Prostate gland (tissue), 2 donors: ENCODE measurements around the gene CFAP45. TPM values are rescaled to one million over a fixed set of nuclear protein-coding genes. Genes with fewer than 3 reads are reported as not detected.
A peak's percentile ranks its signal among the peaks of the same experiment; 100 is the strongest.

ENCODE experiments used
- DNase-seq: peaks from one replicate; pipeline ENCODE4 v3.0.0-alpha.2; 2019; ENCODE audit warnings: low spot score
- H3K27ac ChIP-seq, 2 donors: fragments of 200-600 bp; sonication (generic); 2 replicates each; pipeline ENCODE4 v1.5.1; 2017 to 2019
- H3K27me3 ChIP-seq: fragments of 200-600 bp; sonication (generic); replicated peaks from 2 replicates; pipeline ENCODE4 v1.5.1; 2019; ENCODE audit not compliant: insufficient read depth
- H3K36me3 ChIP-seq, 2 donors: fragments of 200-600 bp; sonication (generic); 1 replicate in 1 of 2; 2 replicates in 1 of 2; pipeline versions ENCODE4 v1.5.1 to v1.8.1; 2017 to 2019
- H3K4me1 ChIP-seq: fragments of 200-600 bp; sonication (generic); replicated peaks from 2 replicates; pipeline ENCODE4 v1.5.1; 2019
- H3K4me3 ChIP-seq, 2 donors: fragments of 200-600 bp; sonication (generic); 2 replicates each; pipeline ENCODE4 v1.5.1; 2017 to 2019
- H3K9me3 ChIP-seq: fragments of 200-600 bp; sonication (generic); 2 replicates; pipeline ENCODE4 v1.5.1; 2017
- CTCF ChIP-seq, 4 experiments: fragments of 200-600 bp in 2 of 4; fragments of 450-650 bp in 2 of 4; sonication (generic) in 2 of 4; IDR thresholded peaks; 1 replicate in 3 of 4; 2 replicates in 1 of 4; pipeline ENCODE4 v1.5.1; 2016 to 2019; ENCODE audit warnings: antibody characterized with exemption in 4 of 4, mild to moderate bottlenecking in 2 of 4, moderate library complexity in 2 of 4
- POLR2A ChIP-seq: fragments of 450-650 bp; IDR thresholded peaks from one replicate; pipeline ENCODE4 v1.6.1; 2016; ENCODE audit warnings: antibody characterized with exemption, mild to moderate bottlenecking
- POLR2AphosphoS5 ChIP-seq: sonication (generic); formaldehyde crosslinking; IDR thresholded peaks from one replicate; pipeline ENCODE4 v1.6.1; 2017; ENCODE audit warnings: antibody characterized with exemption
- WGBS: methylation state at CpG from one replicate; pipeline ENCODE4 v1.1.5; 2018; 5-methylcytosine and 5-hydroxymethylcytosine counted together
- intact Hi-C: fragments of 100-400 bp; cut with DNase I; formaldehyde crosslinking; loops from one replicate; pipeline ENCODE4 v1.14.2; 2022
- total RNA-seq, 2 donors: library from RNA; depleted of rRNA; stranded (reverse); fragments of >200 nt; gene quantifications; one replicate each; pipeline ENCODE4 v1.1.0, GENCODE V29; 2016

CFAP45 gene
- total RNA-seq, 2 donors from 2014 or later, result 2.6 TPM; not detected in 1

DNA sequence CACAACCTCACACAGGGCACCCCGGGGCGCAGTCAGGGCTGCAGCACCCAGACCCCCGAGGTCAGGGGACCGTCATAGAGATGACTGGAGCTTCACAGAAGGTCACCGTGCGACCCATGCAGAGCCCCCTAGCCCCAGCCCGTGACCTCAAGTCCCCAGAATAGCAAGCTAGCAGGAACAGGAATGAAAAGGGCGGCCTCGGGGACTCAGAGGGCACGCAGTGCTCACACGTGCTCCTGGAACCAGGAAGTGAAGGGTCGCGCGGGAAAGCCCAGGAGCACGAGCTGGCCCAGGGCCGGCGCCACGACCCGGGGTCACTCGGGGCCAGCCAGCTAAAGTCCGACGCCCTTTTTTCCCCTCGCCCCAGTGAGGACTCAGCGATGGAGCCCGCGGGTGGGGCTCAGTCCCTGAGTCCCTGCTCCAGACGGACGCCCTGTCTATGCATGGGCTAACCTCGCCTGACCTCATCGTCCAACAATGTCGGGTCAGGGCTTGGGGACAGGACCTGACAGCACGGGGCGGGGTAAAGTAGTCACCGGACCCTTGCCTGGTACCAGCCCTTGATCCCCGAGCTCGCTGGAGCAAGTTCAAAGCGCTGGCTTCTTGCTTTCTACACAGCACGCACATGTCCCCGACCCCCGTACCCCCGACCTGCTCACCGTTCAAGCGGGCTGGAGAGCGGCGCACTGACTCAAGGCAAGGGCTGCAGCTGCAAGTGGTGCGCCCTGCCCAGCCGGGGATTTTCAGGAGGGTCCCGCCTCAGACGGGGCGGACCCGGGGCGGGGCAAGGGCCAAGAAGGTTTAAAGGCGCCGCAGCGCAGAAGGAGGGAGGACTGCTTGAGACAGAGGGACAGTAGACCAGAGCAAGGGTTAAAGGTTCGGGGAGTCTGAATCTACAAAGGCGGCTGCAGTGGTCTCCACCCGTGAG lies 25.1 kb upstream of the CFAP45 start, which contains the start of gene TAGLN2:
Gene TAGLN2 (minus strand): TSS at position 717 of the 928 bp plus-strand sequence. CDS start 4,998 bp downstream, outside the sequence.
- H3K27ac ChIP-seq, result peak within 1 kb of the TSS; percentile 72 to 84
- intact Hi-C loops, result loop anchor here (10.0 kb wide), 1 partner anchor 70 kb away; no protein-coding TSS in a partner anchor
- peak; percentile 90 for DNase-seq
- TF ChIP-seq POLR2AphosphoS5, result peak; percentile 95
- TF ChIP-seq POLR2A, result peak; percentile 96
- TF ChIP-seq CTCF (IDR thresholded peaks at IDR 0.05), result peak in 1 of 4 experiments; percentile 7
- no peaks in the 10 kb centered on the region for H3K9me3 ChIP-seq
- H3K4me1 ChIP-seq, result peaks cover 17% of the 10 kb centered on the region
- peak within 1 kb of the TSS; percentile 53 to 66 for H3K4me3 ChIP-seq
- H3K27me3 ChIP-seq, result no peaks in the 10 kb centered on the region
- H3K36me3 ChIP-seq, result no peaks in the 10 kb centered on the region
- under 1% methylated on average over 41 of the region's 58 CpGs for WGBS

DNA sequence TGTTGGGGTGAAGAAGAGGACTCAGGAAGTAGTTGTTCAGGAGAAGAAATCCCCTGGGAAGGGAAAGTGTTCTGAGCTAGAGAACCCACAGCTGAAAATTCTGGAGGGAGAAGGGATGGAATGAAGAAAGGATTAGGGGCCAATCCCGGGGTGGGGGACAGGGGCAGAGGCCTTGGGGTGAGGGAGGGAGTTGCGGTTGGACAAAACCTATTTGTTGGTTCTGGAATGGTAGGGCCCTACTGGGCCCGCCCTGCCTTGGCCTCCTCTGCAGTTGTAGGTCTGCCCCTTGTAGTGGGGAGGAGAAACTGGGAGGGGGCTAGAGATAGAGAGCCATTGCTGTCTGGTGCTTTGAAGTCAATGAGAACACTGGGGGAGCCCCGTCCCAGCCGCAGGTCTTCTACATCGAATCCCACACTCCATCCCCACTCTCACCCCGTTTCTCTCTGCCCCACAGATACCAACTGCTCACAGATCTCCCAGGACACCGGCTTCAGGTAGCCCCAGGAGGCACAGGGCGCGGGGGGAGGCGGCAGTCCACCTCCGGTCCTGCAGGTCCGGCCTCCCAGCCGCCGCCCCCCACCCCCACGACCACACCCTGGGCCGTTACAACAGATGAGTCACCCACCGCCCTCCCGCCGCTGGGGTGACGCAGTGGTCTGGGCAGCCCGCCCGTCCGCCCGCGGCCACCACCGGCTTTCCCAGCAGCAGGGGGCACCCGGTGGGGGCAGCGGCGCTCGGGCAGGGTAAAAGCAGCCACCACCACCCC lies 24.2 kb upstream of the CFAP45 start:
- Histone ChIP-seq H3K4me1 (peaks cover 17% of the 10 kb centered on the region), H3K27ac (peak overlapping the region; percentile 72 to 84), H3K27me3 (no peaks in the 10 kb centered on the region), H3K36me3 (peaks cover 0 to 8% of the 10 kb centered on the region in 2 donors), H3K4me3 (peak overlapping the region; percentile 53 to 66), H3K9me3 (no peaks in the 10 kb centered on the region)
- WGBS, result 3% methylated on average over 16 of the region's 31 CpGs
- peak; percentile 85 for DNase-seq
- peak; percentile 70 for TF ChIP-seq POLR2A
- TF ChIP-seq POLR2AphosphoS5, result peak; percentile 51
- TF ChIP-seq CTCF (IDR thresholded peaks at IDR 0.05), result peak in 1 of 4 experiments; percentile 17
- intact Hi-C loops, result loop anchor here (10.0 kb wide), 1 partner anchor 69 kb away; no protein-coding TSS in a partner anchor

- peak; percentile 71 for TF ChIP-seq POLR2A
- no peak for TF ChIP-seq CTCF (IDR thresholded peaks at IDR 0.05)
- TF ChIP-seq POLR2AphosphoS5, result peak; percentile 4
- H3K27me3 ChIP-seq, result no peaks in the 10 kb centered on the region
- H3K36me3 ChIP-seq, result peaks cover 3 to 15% of the 10 kb centered on the region in 2 donors
- H3K27ac ChIP-seq, result peak overlapping the region; percentile 72 to 84
- WGBS, result 5% methylated on average over 20 of the region's 20 CpGs
- no peaks in the 10 kb centered on the region for H3K9me3 ChIP-seq
- intact Hi-C loops, result loop anchor here (10.0 kb wide), 1 partner anchor 69 kb away; no protein-coding TSS in a partner anchor
- peak overlapping the region; percentile 53 to 66 for H3K4me3 ChIP-seq
- peak; percentile 71 for DNase-seq
- H3K4me1 ChIP-seq, result peaks cover 17% of the 10 kb centered on the region
Measured at GRCh38 chr1:159923203-159924024, 23.4 kb upstream of the CFAP45 start.

DNA sequence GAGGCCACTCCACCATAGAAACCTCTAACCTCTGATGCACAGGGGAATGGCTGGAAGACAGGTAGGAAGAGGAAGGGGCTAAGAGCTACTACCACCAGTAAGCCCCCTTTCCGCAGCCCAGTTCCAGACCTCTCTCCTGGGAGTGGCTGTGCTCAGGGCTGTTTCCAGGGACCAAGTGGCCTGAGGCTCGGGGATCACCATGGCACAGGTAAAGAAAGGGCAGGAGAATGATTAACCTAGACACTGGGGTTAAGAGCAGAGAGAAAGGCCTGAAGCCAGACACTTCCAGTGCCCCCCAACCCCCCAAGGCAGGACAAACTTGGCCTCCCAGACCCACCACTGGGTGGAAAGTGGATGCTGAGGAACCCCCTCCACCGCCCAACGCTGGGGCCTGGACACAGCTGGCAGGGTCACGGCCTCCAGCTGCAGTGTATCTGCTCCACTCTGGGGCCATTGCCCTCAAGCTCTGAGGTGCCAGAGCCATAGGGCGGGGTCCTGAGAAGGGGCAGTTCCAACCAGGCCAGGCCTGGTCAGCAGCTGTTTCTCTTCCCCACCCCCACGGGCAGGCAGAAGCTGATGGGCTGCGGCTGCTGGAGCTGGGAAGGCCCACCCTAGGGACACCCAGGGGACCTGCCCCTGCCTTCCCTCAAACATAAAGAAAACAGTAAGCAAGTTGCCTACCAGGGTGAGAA lies 22.7 kb upstream of the CFAP45 start:
- intact Hi-C loops, result loop anchor here (10.0 kb wide), 1 partner anchor 68 kb away; no protein-coding TSS in a partner anchor
- WGBS, result 50% methylated on average over 6 of the region's 8 CpGs
- Histone ChIP-seq H3K4me3 (peak overlapping the region in 1 of 2 donors; percentile 66), H3K27me3 (no peaks in the 10 kb centered on the region), H3K27ac (peak overlapping the region; percentile 72 to 84), H3K9me3 (no peaks in the 10 kb centered on the region), H3K4me1 (peaks cover 17% of the 10 kb centered on the region), H3K36me3 (peaks cover 7 to 15% of the 10 kb centered on the region in 2 donors)
- DNase-seq, result no peak
- no peak for TF ChIP-seq POLR2A
- no peak for TF ChIP-seq POLR2AphosphoS5
- no peak for TF ChIP-seq CTCF (IDR thresholded peaks at IDR 0.05)
